Activated T-helper 1 cell treated with anti-CD3 and anti-CD28 coated beads, Interleukin-12 subunit alpha, Interleukin-12 subunit beta, Interleukin-2, Interleukin-4 antibody, amounts not matched to agents 30 ng/mL and 10 ng/mL and 1 ng/mL, durations not matched to agents 14 hours and 24 hours and 36 hours (primary cell): ENCODE measurements around the gene CD8A. TPM values are rescaled to one million over a fixed set of nuclear protein-coding genes. Genes with fewer than 3 reads are reported as not detected.
"Not testable (repeated sequence)": the region's sequence is repeated elsewhere in the genome, so short reads cannot be mapped to it uniquely, and the experiment has no call there.

Experiments used
- DNase-seq: peaks from one replicate; pipeline ENCODE4 v3.0.0; 2021; ENCODE audit warnings: low spot score
- H3K27ac Mint-ChIP-seq: one replicate; pipeline ENCODE4 v1.8.0; 2021; ENCODE audit warnings: mild to moderate bottlenecking, mixed read lengths
- H3K27me3 Mint-ChIP-seq: one replicate; pipeline ENCODE4 v1.8.0; 2022; ENCODE audit warnings: mild to moderate bottlenecking, moderate library complexity, mixed read lengths; ENCODE audit not compliant: insufficient read depth
- H3K36me3 Mint-ChIP-seq: one replicate; pipeline ENCODE4 v1.8.0; 2021; ENCODE audit warnings: low read depth, mixed read lengths
- H3K4me1 Mint-ChIP-seq: one replicate; pipeline ENCODE4 v1.8.0; 2021; ENCODE audit warnings: low read depth, mixed read lengths
- H3K4me3 Mint-ChIP-seq: one replicate; pipeline ENCODE4 v1.8.0; 2021; ENCODE audit warnings: mild to moderate bottlenecking, moderate library complexity, mixed read lengths
- H3K9me3 Mint-ChIP-seq: one replicate; pipeline ENCODE4 v1.8.0; 2021; ENCODE audit warnings: mixed read lengths
- intact Hi-C: fragments of 100-400 bp; cut with micrococcal nuclease; formaldehyde crosslinking; loops from one replicate; pipeline ENCODE4 v1.15.1; 2024
- total RNA-seq: library from RNA; stranded (reverse); gene quantifications from 2 replicates; pipeline ENCODE4 v1.2.3, GENCODE V29; 2022

CD8A gene
- total RNA-seq: 2.2 and 2.4 TPM in 2 replicates

DNA sequence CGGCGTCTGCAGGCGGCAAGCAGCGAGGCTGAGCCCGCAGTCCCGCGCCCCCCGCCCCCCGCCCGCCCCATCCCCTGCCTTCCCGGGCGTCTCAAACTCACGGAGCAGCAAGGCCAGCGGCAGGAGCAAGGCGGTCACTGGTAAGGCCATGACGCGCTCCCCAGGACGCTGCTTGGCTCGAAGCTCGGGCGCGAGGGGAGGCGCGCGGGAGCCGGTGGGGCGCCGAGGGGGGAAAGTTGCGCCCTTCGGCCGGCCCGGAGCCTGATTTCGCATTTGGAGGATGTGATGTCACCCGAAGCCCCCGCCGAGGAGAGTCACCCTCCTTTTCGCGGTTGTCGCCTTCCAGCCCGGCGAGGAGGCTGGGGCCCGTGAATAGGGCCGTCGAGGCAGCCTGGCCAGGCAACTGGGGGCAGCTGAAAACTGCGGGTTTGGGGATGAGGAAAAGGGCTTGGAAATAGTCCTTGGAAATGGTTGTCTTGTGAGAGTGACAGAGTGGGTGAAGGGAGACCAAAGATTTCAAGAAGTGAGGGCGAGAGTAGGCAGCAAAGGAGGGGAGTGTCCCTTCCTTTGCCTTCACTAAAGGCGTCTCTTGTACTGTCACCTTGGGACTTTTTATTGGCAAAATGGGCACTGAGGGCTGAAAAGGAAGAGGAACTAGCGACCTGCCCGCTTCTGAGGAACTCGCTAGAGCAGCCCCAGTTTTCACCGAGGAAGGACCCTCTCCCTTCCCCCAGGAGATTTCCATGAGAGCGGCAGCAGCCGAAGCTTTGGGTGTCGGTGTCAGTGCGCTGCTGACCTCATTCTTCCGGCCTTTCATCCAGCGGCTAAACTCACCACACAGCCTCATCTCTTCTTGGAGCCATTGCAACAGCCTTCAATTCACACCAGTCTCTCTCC is at the start of gene CD8A:
Gene CD8A (minus strand): TSS at position 238 of the 897 bp plus-strand sequence. CDS start 88 bp downstream, at position 150.
- intact Hi-C loops: loop anchor here (1.0 kb wide), 1 partner anchor 16 kb away; no protein-coding TSS in a partner anchor
- Mint-ChIP-seq H3K27ac (peak within 1 kb of the TSS; percentile 1), H3K27me3 (peaks cover 56% of the 10 kb centered on the region), H3K4me1 (peaks cover 40% of the 10 kb centered on the region), H3K4me3 (peak within 1 kb of the TSS; percentile 64), H3K36me3 (peaks cover 15% of the 10 kb centered on the region), H3K9me3 (peaks cover 11% of the 10 kb centered on the region)
- no peak for DNase-seq

DNA sequence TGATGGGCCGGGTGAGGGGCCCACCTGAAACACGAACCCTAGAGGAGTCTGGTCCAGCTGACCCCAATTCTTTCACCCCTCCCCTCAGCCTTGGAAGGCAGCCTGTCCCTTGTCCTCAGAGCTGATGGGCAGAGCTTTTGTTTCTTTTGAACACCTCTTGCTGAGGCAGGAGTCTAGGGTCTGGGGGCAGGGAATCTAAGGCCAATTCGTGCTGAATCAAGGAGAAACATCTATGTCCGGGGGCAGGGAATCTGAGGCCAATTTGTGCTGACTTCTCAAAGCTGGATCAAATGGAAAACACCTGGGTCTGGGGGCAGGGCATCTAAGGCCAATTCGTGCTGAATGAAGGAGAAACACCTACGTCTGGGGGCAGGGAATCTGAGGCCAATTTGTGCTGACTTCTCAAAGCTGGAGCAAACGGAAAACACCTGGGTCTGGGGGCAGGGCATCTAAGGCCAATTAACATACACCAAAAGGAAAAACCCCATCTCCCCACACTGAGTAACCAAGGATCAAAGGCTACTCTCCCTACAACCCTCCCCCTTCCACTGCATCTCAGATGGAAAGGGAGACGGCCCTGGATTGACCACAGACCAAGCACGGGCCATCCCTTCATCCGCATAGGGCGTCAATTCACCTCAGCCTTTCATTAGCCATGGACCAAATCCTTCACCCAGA is 49.3 kb upstream of the CD8A start:
- H3K9me3 Mint-ChIP-seq, H3K4me3 Mint-ChIP-seq, DNase-seq, H3K27ac Mint-ChIP-seq, H3K36me3 Mint-ChIP-seq, intact Hi-C loops, H3K27me3 Mint-ChIP-seq: not testable (repeated sequence)
- peaks cover 37% of the 10 kb centered on the region for H3K4me1 Mint-ChIP-seq

DNA sequence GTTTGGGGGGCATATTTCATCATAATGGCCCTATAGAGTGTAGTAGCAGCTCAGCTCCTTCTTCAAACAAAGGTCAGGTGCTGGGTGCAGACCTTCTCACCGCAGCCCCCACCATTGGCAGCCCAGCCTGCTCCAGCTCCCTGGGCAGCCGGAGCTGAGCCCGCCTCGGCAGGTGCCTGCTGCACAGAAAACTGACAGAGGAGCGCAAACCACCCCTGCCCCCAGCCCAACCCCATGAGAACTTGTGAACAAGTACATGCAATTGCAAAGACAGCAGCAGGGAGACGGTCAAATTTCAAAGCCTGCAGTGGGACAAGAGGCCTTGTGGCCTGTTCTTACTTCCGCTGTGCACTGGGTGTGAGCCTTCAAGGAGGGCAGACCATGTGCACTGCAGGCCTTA is 48.7 kb upstream of the CD8A start:
- H3K4me3 Mint-ChIP-seq, intact Hi-C loops, DNase-seq, H3K9me3 Mint-ChIP-seq, H3K27ac Mint-ChIP-seq, H3K27me3 Mint-ChIP-seq, H3K36me3 Mint-ChIP-seq: not testable (repeated sequence)
- peaks cover 37% of the 10 kb centered on the region for H3K4me1 Mint-ChIP-seq

DNA sequence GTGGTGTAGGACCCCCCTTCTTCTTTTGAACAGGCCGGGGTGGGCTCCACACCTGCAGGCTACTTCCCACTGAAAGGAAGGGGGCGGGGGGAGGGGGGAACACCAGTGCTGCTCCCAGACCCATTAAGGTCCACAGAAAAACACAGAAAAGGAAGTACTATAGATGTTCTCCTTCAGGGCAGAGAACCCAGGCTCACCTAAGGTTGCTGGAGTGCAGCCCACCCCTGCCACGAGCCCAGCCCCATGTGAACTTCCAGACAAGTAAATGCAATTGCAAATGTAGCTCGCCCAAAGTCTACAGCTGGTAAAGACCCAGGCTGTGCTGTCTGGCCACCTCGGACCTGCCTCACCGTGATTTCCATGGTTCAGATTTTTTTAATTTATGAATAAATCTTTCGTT is 47.0 kb upstream of the CD8A start:
- H3K27me3 Mint-ChIP-seq, H3K36me3 Mint-ChIP-seq, intact Hi-C loops, H3K4me3 Mint-ChIP-seq, DNase-seq, H3K27ac Mint-ChIP-seq, H3K9me3 Mint-ChIP-seq: not testable (repeated sequence)
- H3K4me1 Mint-ChIP-seq: peaks cover 37% of the 10 kb centered on the region

DNA sequence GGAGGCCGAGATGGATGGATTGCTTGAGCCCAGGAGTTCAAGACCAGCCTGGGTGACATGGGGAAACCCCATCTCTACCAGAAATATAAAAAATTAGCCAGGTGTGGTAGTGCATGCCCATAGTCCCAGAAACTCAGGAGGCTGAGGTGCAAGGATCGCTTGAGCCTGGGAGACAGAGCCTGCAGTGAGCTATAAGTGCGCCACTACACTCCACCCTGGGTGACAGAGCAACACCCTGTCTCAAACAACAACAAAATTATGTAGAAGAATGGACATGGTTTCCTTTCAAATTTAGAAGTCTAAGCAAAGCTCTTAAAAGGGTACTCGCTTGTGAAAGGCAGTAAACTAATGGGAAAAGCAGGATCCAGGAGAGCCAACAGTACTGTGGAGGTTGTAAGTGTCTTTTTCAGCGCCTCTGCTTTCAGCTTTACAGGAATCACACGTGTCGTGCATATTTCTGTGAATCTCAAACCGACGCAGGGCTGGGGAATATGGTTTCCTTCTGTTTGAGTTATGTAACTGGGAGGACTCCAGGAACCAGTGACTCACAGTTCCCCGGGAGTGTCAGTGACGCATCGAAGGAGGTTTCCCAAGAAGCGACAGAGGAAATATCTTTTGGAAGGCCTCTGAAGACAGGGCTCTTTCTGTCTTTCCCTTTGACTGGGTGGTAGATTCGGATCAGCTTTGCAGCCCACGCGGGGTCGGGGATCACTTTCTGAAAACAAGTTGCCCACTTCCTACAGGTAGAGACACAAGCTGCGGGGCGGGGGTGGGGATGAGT is 46.4 kb upstream of the CD8A start:
- Mint-ChIP-seq H3K4me3 (peak overlapping the region; percentile 30), H3K27ac (peak overlapping the region; percentile 23), H3K4me1 (peaks cover 31% of the 10 kb centered on the region)
- H3K9me3 Mint-ChIP-seq, intact Hi-C loops, H3K27me3 Mint-ChIP-seq, H3K36me3 Mint-ChIP-seq: not testable (repeated sequence)
- peak; percentile 15 for DNase-seq

DNA sequence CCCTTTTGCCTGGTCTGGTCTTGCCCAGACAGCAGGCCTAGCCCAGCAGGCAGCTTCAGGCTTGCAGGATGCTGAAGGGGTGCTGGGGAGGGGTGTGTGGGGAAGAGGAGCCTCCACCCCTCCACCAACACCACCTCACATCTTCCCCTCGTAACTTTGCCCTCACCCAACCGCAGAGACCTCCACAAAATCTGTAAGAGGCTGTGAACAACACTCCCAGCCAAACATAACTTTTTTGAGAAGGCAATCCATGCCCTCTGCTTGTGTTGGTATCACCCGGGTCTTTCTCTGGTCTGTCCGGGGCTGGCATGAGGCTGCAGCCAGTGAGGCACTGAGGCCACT is 44.8 kb upstream of the CD8A start:
- H3K36me3 Mint-ChIP-seq, H3K4me3 Mint-ChIP-seq, H3K27me3 Mint-ChIP-seq, H3K9me3 Mint-ChIP-seq, H3K27ac Mint-ChIP-seq, DNase-seq, intact Hi-C loops: not testable (repeated sequence)
- peaks cover 26% of the 10 kb centered on the region for H3K4me1 Mint-ChIP-seq

DNA sequence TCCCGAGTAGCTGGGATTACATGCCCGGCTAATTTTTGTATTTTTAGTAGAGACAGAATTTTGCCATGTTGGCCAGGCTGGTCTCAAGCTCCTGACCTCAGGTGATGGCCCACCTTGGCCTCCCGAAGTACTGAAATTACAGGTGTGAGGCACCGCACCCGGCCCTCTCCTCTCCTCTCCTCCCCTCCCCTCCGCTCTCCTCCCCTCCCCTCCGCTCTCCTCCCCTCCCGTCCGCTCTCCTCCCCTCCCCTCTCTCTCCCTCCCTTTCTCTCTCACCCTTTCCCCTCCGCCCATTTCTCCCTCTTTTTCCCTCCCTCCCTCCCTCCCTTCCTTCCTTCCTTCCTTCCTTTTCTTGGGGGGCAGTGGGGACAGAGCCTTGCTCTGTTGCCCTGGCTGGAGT is 42.6 kb upstream of the CD8A start:
- no peak for DNase-seq
- Mint-ChIP-seq H3K27me3 (peaks cover 8% of the 10 kb centered on the region), H3K36me3 (no peaks in the 10 kb centered on the region), H3K4me1 (peaks cover 18% of the 10 kb centered on the region), H3K9me3 (no peaks in the 10 kb centered on the region), H3K27ac (no peak overlapping the region), H3K4me3 (no peak overlapping the region)
- intact Hi-C loops: no loop called here

DNA sequence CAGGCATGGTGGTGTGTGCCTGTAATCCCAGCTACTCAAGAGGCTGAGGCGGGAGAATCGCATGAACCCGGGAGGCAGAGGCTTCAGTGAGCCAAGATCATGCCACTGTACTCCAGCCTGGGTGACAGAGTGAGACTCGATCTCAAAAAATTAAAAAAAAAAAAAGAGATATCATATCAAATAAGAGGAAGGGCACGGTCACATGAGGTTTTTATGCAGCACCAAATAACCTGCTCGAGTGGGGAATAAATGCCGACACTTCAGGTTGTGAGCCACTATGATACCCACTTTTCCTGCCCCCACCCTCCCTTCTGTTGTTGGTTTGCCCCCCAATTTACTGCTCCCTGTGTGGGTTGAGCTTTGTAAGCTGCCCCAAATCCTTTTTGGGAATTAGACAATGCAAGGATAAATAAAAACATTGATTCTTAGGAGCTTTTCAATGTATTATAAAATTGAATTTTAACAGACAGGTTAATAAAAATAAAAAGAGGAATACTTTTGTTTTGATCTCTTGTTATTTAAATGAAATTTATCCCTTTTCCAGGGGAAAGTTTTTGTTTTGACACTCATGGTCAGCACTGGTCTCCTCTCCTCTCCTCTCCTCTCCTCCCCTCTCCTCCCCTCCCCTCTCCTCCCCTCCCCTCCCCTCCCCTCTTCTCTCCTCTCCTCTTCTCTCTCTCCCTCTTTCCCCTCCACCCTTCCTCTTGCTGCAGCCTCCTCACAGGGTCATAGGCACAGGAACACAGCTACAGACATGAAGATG is 41.8 kb upstream of the CD8A start:
- peaks cover 8% of the 10 kb centered on the region for H3K27me3 Mint-ChIP-seq
- intact Hi-C loops: no loop called here
- H3K36me3 Mint-ChIP-seq: no peaks in the 10 kb centered on the region
- no peak overlapping the region for H3K4me3 Mint-ChIP-seq
- DNase-seq: no peak
- H3K27ac Mint-ChIP-seq: no peak overlapping the region
- peaks cover 18% of the 10 kb centered on the region for H3K4me1 Mint-ChIP-seq
- H3K9me3 Mint-ChIP-seq: no peaks in the 10 kb centered on the region

DNA sequence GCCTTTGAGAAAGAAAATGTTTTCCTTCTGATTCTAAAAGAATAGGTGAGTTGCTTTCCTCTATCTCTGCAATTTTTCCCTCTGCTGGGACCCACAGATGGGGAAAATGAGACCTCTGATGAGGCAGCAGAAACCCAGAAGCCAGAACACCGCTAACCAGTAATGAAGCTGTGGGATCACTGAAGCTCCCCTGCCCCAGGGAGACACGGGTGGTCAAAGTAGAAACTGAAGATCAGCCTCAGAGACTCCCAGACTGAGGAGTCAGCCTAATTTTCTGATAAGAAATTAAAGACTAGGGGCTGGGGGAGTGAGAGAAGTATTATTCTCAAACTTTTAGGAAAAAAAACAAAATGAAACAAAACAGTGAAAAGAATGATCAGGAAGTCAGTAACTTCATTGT is 40.8 kb upstream of the CD8A start:
- DNase-seq: no peak
- Mint-ChIP-seq H3K4me1 (peaks cover 17% of the 10 kb centered on the region), H3K4me3 (no peak overlapping the region), H3K27me3 (peaks cover 8% of the 10 kb centered on the region), H3K27ac (no peak overlapping the region), H3K36me3 (no peaks in the 10 kb centered on the region), H3K9me3 (no peaks in the 10 kb centered on the region)
- intact Hi-C loops: no loop called here

DNA sequence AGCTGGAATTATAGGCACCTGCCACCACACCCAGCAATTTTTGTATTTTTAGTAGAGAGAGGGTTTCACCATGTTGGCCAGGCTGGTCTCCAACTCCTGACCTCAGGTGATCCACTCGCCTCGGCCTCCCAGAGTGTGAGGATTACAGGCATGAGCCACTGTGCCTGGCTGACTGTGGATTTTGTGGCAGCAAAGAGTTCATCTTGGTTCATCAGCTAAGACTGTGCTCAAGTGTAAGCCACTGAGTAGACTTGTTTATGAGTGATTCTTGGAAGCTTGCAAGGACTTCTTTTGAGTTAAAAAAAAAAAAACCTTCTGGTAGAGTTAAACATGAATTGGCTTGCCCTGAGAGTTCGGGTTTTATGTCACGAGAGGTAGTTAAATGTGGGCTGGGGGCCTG is 36.2 kb upstream of the CD8A start:
- Mint-ChIP-seq H3K4me1 (peaks cover 25% of the 10 kb centered on the region), H3K9me3 (peaks cover 11% of the 10 kb centered on the region), H3K27ac (no peak overlapping the region), H3K27me3 (peaks cover 8% of the 10 kb centered on the region), H3K4me3 (no peak overlapping the region), H3K36me3 (no peaks in the 10 kb centered on the region)
- intact Hi-C loops: no loop called here
- DNase-seq: no peak

DNA sequence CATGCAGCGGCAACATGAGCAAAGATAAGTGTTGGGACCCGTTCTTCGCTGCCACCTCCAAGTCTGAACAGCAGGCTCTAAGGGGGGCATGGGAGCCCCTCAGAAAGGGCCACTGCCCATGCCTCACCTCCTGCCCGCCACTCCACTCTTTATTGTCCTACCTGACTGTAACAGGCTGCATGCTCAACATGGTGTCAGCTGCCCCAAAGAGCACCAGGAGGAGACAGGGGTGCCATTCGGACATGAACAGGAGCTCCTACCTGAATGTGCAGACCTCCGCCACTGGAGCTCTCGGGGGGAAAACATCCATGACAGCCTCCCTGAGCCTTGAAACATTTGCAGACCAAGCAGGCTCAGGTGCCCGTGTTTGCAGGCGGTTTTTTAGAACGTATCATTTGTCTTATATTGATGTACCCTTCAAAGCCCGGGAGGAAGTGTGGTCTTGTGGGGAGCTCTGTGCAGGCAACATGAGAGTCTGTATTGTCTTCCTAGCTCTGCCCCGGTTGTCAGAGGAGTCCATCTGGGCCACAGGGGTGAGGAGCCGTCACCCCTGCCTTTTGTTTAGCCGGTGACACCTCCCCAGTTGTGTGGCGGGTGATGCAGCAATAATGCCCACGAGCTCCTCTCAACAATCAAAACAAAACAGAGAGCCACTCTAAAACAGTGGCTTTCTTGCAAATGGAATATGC is 35.1 kb upstream of the CD8A start:
- DNase-seq: peak; percentile 29
- peaks cover 5% of the 10 kb centered on the region for H3K27me3 Mint-ChIP-seq
- no peaks in the 10 kb centered on the region for H3K36me3 Mint-ChIP-seq
- peaks cover 14% of the 10 kb centered on the region for H3K9me3 Mint-ChIP-seq
- peaks cover 25% of the 10 kb centered on the region for H3K4me1 Mint-ChIP-seq
- H3K27ac Mint-ChIP-seq: peak overlapping the region; percentile 9
- intact Hi-C loops: no loop called here
- H3K4me3 Mint-ChIP-seq: peak overlapping the region; percentile 19
